Thyroid gland (tissue), 4 donors: Measurements from ENCODE around the gene HYAL3. TPM values are rescaled to one million over a fixed set of nuclear protein-coding genes. Genes with fewer than 3 reads are reported as not detected.
"Not testable (repeated sequence)": the region's sequence is repeated elsewhere in the genome, so short reads cannot be mapped to it uniquely, and the experiment has no call there.

Source experiments
- DNase-seq, 2 donors: peaks; one replicate each; pipeline ENCODE4 v3.0.0-alpha.2; 2019
- H3K27ac ChIP-seq, 3 donors: fragments of 200-600 bp; sonication (generic); 1 replicate in 2 of 3; 2 replicates in 1 of 3; pipeline ENCODE4 v1.5.1; 2016 to 2019; ENCODE audit warnings: mild to moderate bottlenecking in 1 of 3, moderate library complexity in 1 of 3
- H3K27me3 ChIP-seq: fragments of 200-600 bp; sonication (generic); one replicate; pipeline ENCODE4 v1.5.1; 2019
- H3K36me3 ChIP-seq, 2 donors: fragments of 200-600 bp; sonication (generic); one replicate each; pipeline ENCODE4 v1.5.1; 2016 to 2019
- H3K4me1 ChIP-seq, 2 donors: fragments of 200-600 bp; sonication (generic); one replicate each; pipeline ENCODE4 v1.5.1; 2017 to 2019
- H3K4me3 ChIP-seq, 3 donors: fragments of 200-600 bp; sonication (generic); replicated peaks in 1 of 3; 1 replicate in 2 of 3; 2 replicates in 1 of 3; pipeline ENCODE4 v1.5.1; 2016; ENCODE audit warnings: mild to moderate bottlenecking in 1 of 3
- H3K9me3 ChIP-seq: fragments of 200-600 bp; sonication (generic); one replicate; pipeline ENCODE4 v1.5.1; 2017
- POLR2A ChIP-seq, 2 donors: fragments of 450-650 bp; IDR thresholded peaks; one replicate each; pipeline ENCODE4 v1.6.1; 2017; ENCODE audit warnings: antibody characterized with exemption in 2 of 2, mild to moderate bottlenecking in 2 of 2, moderate library complexity in 1 of 2
- WGBS, 2 donors: methylation state at CpG; one replicate each; pipeline ENCODE4 v1.1.5; 2017; 5-methylcytosine and 5-hydroxymethylcytosine counted together
- intact Hi-C: fragments of 100-400 bp; cut with DNase I; formaldehyde crosslinking; loops from one replicate; pipeline ENCODE4 v1.15.1; 2023
- total RNA-seq, 4 donors: library from RNA; depleted of rRNA; stranded (reverse); fragments of >200 nt; gene quantifications; one replicate each; pipeline ENCODE4 v1.2.3, GENCODE V29; 2016
- TF ChIP-seq, protein P1 (sequence below), 6 experiments: fragments of 200-600 bp in 3 of 6; fragments of 450-650 bp in 3 of 6; sonication (generic) in 3 of 6; IDR thresholded peaks; one replicate each; pipeline ENCODE4 v1.5.1; 2016 to 2019; ENCODE audit warnings: antibody characterized with exemption in 6 of 6, mild to moderate bottlenecking in 2 of 6, inconsistent platforms in 1 of 6, moderate library complexity in 1 of 6

The HYAL3 gene
- total RNA-seq, 4 donors from 2014 or later = 2.7 to 6.7 (median 3.8) TPM

DNA sequence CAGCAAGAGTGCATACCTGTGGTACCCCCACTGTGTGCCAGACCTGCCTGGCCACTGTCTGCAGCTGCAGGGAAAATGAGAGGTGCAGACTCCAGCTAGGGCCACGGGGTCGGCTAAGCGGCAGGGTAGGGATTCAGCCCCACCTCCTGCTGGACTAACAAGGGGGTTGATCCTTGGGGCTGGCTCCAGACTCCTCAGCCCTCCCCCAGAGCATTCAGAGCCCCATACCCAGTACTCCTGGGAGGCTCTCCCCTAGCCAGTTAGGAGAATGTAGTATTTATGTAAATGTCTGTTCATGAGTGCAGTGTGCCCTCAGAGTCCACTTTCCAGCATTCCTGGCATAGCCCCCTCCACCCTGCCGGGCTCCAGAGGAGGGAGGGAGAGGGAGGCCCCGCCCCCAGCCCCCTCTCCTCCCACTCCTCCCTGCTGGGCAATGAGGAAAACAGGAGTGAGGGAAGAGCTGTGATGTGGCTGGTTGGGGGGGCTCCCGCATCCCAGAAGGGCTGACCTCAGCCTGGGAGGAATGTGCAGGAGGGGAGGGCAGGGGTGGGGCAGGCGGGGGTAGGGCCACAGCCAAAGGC, 34.7 kb downstream of the HYAL3 start:
- intact Hi-C loops = no loop called here
- 0 to 15% methylated on average over 1 to 4 of the region's 7 CpGs for WGBS, 2 donors
- TF ChIP-seq, protein P1, sequence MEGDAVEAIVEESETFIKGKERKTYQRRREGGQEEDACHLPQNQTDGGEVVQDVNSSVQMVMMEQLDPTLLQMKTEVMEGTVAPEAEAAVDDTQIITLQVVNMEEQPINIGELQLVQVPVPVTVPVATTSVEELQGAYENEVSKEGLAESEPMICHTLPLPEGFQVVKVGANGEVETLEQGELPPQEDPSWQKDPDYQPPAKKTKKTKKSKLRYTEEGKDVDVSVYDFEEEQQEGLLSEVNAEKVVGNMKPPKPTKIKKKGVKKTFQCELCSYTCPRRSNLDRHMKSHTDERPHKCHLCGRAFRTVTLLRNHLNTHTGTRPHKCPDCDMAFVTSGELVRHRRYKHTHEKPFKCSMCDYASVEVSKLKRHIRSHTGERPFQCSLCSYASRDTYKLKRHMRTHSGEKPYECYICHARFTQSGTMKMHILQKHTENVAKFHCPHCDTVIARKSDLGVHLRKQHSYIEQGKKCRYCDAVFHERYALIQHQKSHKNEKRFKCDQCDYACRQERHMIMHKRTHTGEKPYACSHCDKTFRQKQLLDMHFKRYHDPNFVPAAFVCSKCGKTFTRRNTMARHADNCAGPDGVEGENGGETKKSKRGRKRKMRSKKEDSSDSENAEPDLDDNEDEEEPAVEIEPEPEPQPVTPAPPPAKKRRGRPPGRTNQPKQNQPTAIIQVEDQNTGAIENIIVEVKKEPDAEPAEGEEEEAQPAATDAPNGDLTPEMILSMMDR (IDR thresholded peaks at IDR 0.05) = no peak
- peak in 1 of 2 donors; percentile 20 for TF ChIP-seq POLR2A (IDR thresholded peaks at IDR 0.05)
- Histone ChIP-seq H3K4me3 (no peak overlapping the region), H3K27me3 (no peaks in the 10 kb centered on the region), H3K27ac (peak overlapping the region; percentile 87 to 92 (median 91)), H3K36me3 (no peaks in the 10 kb centered on the region), H3K9me3 (no peaks in the 10 kb centered on the region), H3K4me1 (peaks cover 73 to 78% of the 10 kb centered on the region in 2 donors)
- peak; percentile 93 to 97 for DNase-seq

DNA sequence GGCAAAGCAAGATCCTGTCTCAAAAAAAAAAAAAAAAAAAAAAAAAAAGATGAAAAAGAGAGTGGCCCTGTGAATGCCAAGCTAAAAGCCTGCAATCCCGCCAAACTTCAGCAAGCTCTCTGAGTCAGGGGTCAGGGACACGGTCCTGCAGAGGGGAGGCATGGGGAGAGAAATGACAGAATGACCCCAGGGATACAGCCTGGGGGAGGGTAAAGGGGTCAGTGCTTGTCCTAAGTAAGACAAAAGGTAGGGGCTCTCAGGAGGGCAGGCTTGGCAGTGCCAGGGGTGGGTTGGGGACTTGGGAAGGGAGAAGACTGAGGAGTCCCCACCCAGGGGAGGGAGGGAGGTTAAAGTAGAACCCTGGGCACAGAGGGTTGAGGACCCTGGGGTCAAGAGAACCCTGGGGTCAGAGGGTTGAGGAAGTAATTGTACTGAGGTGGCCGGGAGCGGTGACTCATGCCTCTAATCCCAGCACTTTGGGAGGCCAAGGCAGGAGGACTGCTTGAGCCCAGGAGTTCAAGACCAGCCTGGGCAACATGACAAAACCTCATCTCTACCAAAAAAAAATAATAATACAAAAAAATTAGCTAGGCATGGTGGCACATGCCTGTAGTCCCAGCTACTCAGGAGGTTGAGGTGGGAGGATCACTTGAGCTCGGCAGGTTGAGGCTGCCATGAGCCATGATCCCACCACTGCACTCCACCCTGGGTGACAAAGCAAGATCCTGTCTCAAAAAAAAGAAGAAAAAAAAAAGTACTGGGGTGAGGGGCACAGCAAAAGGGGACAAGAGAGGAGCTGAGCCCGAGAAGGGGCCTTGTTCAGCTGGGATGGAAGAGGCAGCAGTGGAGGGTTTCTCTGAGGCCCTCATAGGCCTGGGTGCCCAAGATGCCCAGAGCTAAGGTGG, 35.5 kb downstream of the HYAL3 start:
- no peak for TF ChIP-seq POLR2A (IDR thresholded peaks at IDR 0.05)
- TF ChIP-seq, protein P1 (IDR thresholded peaks at IDR 0.05) = no peak
- 64 to 72% methylated on average over 6 of the region's 6 CpGs for WGBS, 2 donors
- peaks cover 68 to 73% of the 10 kb centered on the region in 2 donors for H3K4me1 ChIP-seq
- intact Hi-C loops = no loop called here
- H3K9me3 ChIP-seq = no peaks in the 10 kb centered on the region
- no peaks in the 10 kb centered on the region for H3K27me3 ChIP-seq
- H3K36me3 ChIP-seq = no peaks in the 10 kb centered on the region
- no peak for DNase-seq
- peak overlapping the region; percentile 87 to 92 (median 91) for H3K27ac ChIP-seq
- H3K4me3 ChIP-seq = no peak overlapping the region

DNA sequence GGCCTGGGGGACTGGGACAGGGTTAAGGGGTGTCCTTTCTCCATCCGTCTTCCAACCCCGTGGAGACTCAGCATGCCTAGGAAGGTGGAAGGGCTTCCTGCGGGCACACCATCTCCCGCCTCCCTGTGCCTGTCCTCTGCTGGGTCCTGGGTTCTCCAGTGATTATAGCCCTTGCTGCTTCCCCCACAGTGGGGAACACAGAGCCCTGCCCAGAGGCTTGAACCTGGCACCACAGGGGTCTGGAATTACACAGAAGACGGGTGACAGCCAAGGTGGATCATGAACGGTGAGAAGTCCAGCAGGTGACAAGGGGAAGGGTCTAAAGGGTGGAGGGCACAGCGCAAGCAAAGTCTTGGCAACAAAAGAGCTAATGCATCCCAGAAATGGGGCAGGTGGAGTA, 36.4 kb downstream of the HYAL3 start:
- intact Hi-C loops = no loop called here
- no peak for TF ChIP-seq POLR2A (IDR thresholded peaks at IDR 0.05)
- TF ChIP-seq, protein P1 (IDR thresholded peaks at IDR 0.05) = no peak
- Histone ChIP-seq H3K36me3 (peaks cover 4 to 9% of the 10 kb centered on the region in 2 donors), H3K4me3 (no peak overlapping the region), H3K9me3 (no peaks in the 10 kb centered on the region), H3K4me1 (peaks cover 59 to 64% of the 10 kb centered on the region in 2 donors), H3K27me3 (no peaks in the 10 kb centered on the region), H3K27ac (peak overlapping the region in 1 of 3 donors; percentile 87)
- no peak for DNase-seq
- 88 to 91% methylated on average over 7 of the region's 7 CpGs for WGBS, 2 donors

DNA sequence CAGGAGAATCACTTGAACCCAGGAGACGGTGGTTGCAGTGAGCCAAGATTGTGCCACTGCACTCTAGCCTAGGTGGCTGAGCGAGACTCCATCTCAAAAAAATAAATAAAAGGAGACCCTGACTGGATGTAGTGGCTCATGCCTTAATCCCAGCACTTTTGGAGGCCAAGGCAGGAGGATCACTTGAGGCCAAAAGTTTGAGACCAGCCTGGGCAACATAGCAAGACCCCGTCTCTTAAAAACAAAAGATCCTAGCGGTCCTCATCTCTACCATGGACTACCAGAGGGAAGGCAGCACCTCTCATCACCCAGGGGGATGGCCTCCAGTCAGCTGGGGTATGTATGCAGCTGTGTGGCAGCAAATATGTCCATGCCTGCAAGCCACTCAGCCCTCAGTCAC, 37.0 kb downstream of the HYAL3 start:
- peak overlapping the region in 1 of 3 donors; percentile 99 for H3K27ac ChIP-seq
- DNase-seq, H3K27me3 ChIP-seq, intact Hi-C loops, H3K9me3 ChIP-seq, H3K4me3 ChIP-seq: not testable (repeated sequence)
- 92 to 97% methylated on average over 4 of the region's 4 CpGs for WGBS, 2 donors
- peaks cover 55 to 61% of the 10 kb centered on the region in 2 donors for H3K4me1 ChIP-seq
- peaks cover 9 to 15% of the 10 kb centered on the region in 2 donors for H3K36me3 ChIP-seq

DNA sequence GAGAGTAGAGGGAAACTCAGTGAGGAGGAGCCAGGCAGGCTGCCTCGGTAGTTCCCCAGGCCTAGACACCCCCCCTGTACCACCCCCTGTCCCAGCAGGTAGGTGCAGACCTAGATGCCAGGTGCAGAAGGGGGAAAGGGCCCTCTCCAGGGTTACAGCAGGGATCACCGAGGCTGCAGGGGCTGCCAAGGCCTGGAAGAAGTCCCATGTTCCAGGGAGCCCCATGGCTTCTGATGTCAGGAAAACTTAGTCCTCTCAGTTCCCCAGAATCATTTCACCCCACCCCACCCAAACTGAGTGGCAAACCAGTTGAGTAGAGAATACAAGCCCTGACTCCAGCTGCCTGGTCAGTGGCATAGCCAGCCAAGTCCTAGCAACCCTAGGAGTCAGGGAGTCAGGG, 37.7 kb downstream of the HYAL3 start:
- Histone ChIP-seq H3K4me1 (peaks cover 48 to 54% of the 10 kb centered on the region in 2 donors), H3K9me3 (no peaks in the 10 kb centered on the region), H3K27me3 (no peaks in the 10 kb centered on the region), H3K36me3 (peaks cover 16 to 22% of the 10 kb centered on the region in 2 donors), H3K27ac (peak overlapping the region in 2 of 3 donors; percentile 99), H3K4me3 (no peak overlapping the region)
- no peak for TF ChIP-seq POLR2A (IDR thresholded peaks at IDR 0.05)
- TF ChIP-seq, protein P1 (IDR thresholded peaks at IDR 0.05) = no peak
- DNase-seq = no peak
- intact Hi-C loops = no loop called here
- 22 to 46% methylated on average over 1 to 2 of the region's 2 CpGs for WGBS, 2 donors
